Smooth muscle cell (in vitro differentiated cells): ENCODE results near the gene GATM. TPM values are rescaled to one million over a fixed set of nuclear protein-coding genes. Genes with fewer than 3 reads are reported as not detected.

Experiments used
- DNase-seq: peaks from one replicate; lab custom pipeline; 2025; ENCODE audit not compliant: unreplicated experiment; lab: John Stamatoyannopoulos, UW
- H2AFZ ChIP-seq: fragments of 200-600 bp; sonication (generic); 2 replicates; pipeline ENCODE4 v1.6.0; 2016; ENCODE audit warnings: antibody characterized with exemption, low read depth, mild to moderate bottlenecking
- H3F3A ChIP-seq: fragments of 200-600 bp; sonication (generic); 2 replicates; pipeline ENCODE4 v1.6.0; 2017; ENCODE audit warnings: antibody characterized with exemption, low read depth
- H3K27ac ChIP-seq: fragments of 200-600 bp; sonication (generic); 2 replicates; pipeline ENCODE4 v1.5.1; 2016; ENCODE audit warnings: low read depth, mild to moderate bottlenecking
- H3K27me3 ChIP-seq: fragments of 200-600 bp; sonication (generic); 2 replicates; pipeline ENCODE4 v1.6.1; 2016; ENCODE audit warnings: low read depth, mild to moderate bottlenecking
- H3K36me3 ChIP-seq: fragments of 200-600 bp; sonication (generic); 2 replicates; pipeline ENCODE4 v1.5.1; 2016; ENCODE audit warnings: low read depth
- H3K4me1 ChIP-seq: fragments of 200-600 bp; sonication (generic); 2 replicates; pipeline ENCODE4 v1.5.1; 2016; ENCODE audit warnings: low read depth
- H3K4me2 ChIP-seq: fragments of 200-600 bp; sonication (generic); 2 replicates; pipeline ENCODE4 v1.6.0; 2016; ENCODE audit warnings: mild to moderate bottlenecking
- H3K4me3 ChIP-seq: fragments of 200-600 bp; sonication (generic); 2 replicates; pipeline ENCODE4 v1.5.1; 2016; ENCODE audit warnings: mild to moderate bottlenecking
- H3K79me2 ChIP-seq: fragments of 200-600 bp; sonication (generic); 2 replicates; pipeline ENCODE4 v1.6.0; 2016; ENCODE audit warnings: low read depth, mild to moderate bottlenecking
- H3K9ac ChIP-seq: fragments of 200-600 bp; sonication (generic); 2 replicates; pipeline ENCODE4 v1.6.0; 2016; ENCODE audit warnings: low read depth
- H3K9me3 ChIP-seq: fragments of 200-600 bp; sonication (generic); replicated peaks from 2 replicates; pipeline ENCODE4 v1.5.1; 2016; ENCODE audit warnings: low read depth
- H4K20me1 ChIP-seq: fragments of 200-600 bp; sonication (generic); 2 replicates; pipeline ENCODE4 v1.6.0; 2016; ENCODE audit warnings: low read depth
- WGBS: methylation state at CpG from one replicate; pipeline ENCODE4 v1.1.7; 2016; ENCODE audit warnings: low lambda C conversion rate; 5-methylcytosine and 5-hydroxymethylcytosine counted together
- polyA plus RNA-seq: library from polyadenylated mRNA; unstranded; fragments of >200 nt; fragmentation: Nextera tagmentation; extraction: Ambion mirVana; gene quantifications from 2 replicates; pipeline ENCODE4 v1.2.1, GENCODE V29; 2016
- total RNA-seq: library from RNA; depleted of rRNA; stranded (reverse); fragments of >200 nt; gene quantifications from 2 replicates; pipeline ENCODE4 v1.2.3, GENCODE V29; 2014
- TF ChIP-seq, protein P1 (sequence below): fragments of 200-600 bp; sonication (generic); IDR thresholded peaks from 2 replicates; pipeline ENCODE4 v1.5.1; 2017; ENCODE audit warnings: borderline replicate concordance, mild to moderate bottlenecking, antibody characterized with exemption; ENCODE audit not compliant: insufficient read depth, poor library complexity, severe bottlenecking

Gene GATM
- total and polyA plus RNA-seq, 2 experiments from 2014 or later = 1.1 TPM

DNA sequence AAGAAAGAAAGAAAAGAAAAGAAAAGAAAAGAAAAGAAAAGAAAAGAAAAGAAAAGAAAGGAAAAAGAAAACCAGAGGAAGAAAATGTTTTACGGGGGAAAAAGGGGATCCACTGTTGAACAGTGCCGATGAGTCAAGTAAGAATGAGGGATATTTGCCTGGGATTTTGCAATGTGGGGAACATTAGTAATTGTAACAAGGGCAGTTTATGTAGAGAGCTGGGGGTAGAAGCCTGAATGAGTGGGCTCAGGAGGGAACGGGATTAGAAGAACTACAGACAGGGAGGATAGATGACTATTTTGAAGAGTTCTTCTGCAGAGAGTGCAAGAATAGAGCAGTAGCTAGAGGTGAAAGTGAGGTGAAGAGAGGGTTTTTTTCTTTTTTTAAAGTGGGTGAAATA lies 28.7 kb downstream of the GATM start:
- no peaks in the 10 kb centered on the region for H3K79me2 ChIP-seq
- H3K4me1 ChIP-seq = no peaks in the 10 kb centered on the region
- H3K27me3 ChIP-seq = no peaks in the 10 kb centered on the region
- DNase-seq = no peak
- no peaks in the 10 kb centered on the region for H3F3A ChIP-seq
- WGBS = 71% methylated on average over 3 of the region's 3 CpGs
- H3K9me3 ChIP-seq = no peaks in the 10 kb centered on the region
- H3K9ac ChIP-seq = no peak overlapping the region
- H3K4me2 ChIP-seq = no peak overlapping the region
- H3K27ac ChIP-seq = no peak overlapping the region
- H3K36me3 ChIP-seq = no peaks in the 10 kb centered on the region
- H4K20me1 ChIP-seq = no peaks in the 10 kb centered on the region
- TF ChIP-seq, protein P1, sequence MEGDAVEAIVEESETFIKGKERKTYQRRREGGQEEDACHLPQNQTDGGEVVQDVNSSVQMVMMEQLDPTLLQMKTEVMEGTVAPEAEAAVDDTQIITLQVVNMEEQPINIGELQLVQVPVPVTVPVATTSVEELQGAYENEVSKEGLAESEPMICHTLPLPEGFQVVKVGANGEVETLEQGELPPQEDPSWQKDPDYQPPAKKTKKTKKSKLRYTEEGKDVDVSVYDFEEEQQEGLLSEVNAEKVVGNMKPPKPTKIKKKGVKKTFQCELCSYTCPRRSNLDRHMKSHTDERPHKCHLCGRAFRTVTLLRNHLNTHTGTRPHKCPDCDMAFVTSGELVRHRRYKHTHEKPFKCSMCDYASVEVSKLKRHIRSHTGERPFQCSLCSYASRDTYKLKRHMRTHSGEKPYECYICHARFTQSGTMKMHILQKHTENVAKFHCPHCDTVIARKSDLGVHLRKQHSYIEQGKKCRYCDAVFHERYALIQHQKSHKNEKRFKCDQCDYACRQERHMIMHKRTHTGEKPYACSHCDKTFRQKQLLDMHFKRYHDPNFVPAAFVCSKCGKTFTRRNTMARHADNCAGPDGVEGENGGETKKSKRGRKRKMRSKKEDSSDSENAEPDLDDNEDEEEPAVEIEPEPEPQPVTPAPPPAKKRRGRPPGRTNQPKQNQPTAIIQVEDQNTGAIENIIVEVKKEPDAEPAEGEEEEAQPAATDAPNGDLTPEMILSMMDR = no peak
- no peak overlapping the region for H3K4me3 ChIP-seq
- H2AFZ ChIP-seq = no peak overlapping the region

DNA sequence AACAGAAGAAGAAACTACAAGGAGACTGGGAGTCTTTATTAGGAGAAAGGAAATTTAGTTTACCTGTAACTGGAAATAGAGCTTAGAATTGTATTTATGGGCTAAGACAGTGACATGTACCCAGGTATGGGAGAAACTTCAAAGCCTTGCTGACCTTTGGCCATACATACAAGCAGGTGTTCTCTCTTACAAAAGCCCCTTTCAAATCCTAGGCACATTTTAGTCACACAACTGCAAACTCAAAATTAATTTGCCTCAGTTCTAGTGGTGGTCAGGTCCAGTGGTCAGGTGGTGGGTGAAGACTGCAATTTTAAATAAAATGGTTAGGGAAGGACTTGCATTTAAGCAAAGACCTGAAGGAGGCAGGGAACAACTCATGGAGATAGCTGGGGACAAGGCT lies 30.4 kb downstream of the GATM start:
- DNase-seq = no peak
- H2AFZ ChIP-seq = no peak overlapping the region
- H4K20me1 ChIP-seq = no peaks in the 10 kb centered on the region
- no peaks in the 10 kb centered on the region for H3K4me1 ChIP-seq
- no peak overlapping the region for H3K4me3 ChIP-seq
- no peak overlapping the region for H3K9ac ChIP-seq
- no peaks in the 10 kb centered on the region for H3K27me3 ChIP-seq
- no peak overlapping the region for H3K27ac ChIP-seq
- no peaks in the 10 kb centered on the region for H3K79me2 ChIP-seq
- no peaks in the 10 kb centered on the region for H3K9me3 ChIP-seq
- H3F3A ChIP-seq = no peaks in the 10 kb centered on the region
- TF ChIP-seq, protein P1 = no peak
- H3K4me2 ChIP-seq = no peak overlapping the region
- no peaks in the 10 kb centered on the region for H3K36me3 ChIP-seq

DNA sequence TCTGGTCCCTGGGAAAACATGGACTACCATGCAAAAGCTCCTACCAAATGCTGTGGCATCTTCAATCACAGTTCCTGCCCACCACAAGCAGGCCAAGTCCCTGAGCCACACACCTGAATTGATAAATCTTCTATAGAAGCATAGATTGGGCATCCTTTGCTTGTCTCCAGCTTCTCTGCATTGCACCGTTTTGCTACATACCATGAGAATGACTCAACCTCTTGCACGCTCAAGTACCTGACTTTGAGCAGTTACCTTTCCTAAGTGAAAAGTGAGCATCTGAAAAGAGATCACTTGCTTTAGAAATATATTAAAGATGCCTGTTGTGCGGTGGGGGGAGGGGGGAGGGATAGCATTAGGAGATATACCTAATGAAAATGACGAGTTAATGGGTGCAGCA lies 31.3 kb downstream of the GATM start:
- Histone ChIP-seq H2AFZ (no peak overlapping the region), H3K36me3 (no peaks in the 10 kb centered on the region), H3F3A (no peaks in the 10 kb centered on the region), H4K20me1 (no peaks in the 10 kb centered on the region), H3K4me2 (no peak overlapping the region), H3K9ac (no peak overlapping the region), H3K4me1 (no peaks in the 10 kb centered on the region), H3K27ac (no peak overlapping the region), H3K4me3 (no peak overlapping the region), H3K27me3 (no peaks in the 10 kb centered on the region), H3K9me3 (no peaks in the 10 kb centered on the region), H3K79me2 (no peaks in the 10 kb centered on the region)
- WGBS = 51% methylated on average over 4 of the region's 4 CpGs
- DNase-seq = no peak
- TF ChIP-seq, protein P1 = no peak

DNA sequence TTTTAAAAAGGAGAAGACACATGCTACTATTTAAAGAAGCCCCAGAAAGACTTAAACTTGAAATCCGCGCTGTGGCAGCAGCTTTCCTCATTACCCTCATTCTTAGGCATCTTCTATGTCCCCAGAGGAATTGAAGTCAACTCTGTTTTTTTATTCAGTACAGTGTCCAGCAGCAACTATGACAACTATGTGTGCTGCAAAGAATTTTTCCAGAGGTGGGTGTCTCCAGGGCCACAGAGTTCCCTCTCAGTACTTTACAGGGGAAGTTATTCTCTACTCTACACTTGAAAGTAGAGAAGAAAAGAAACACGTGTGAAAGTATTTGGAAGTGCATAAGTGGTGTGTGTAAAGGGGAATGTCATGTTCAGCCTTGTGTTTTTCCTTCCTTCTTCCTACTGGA lies 32.0 kb downstream of the GATM start:
- DNase-seq = no peak
- Histone ChIP-seq H3K4me1 (no peaks in the 10 kb centered on the region), H3K27ac (no peak overlapping the region), H3K4me2 (peak overlapping the region; percentile 15), H3K9ac (no peak overlapping the region), H3K4me3 (no peak overlapping the region), H3F3A (no peaks in the 10 kb centered on the region), H4K20me1 (no peaks in the 10 kb centered on the region), H3K79me2 (no peaks in the 10 kb centered on the region), H2AFZ (peak overlapping the region; percentile 49), H3K27me3 (no peaks in the 10 kb centered on the region), H3K36me3 (no peaks in the 10 kb centered on the region), H3K9me3 (no peaks in the 10 kb centered on the region)
- WGBS = 34% methylated on average over 3 of the region's 3 CpGs
- TF ChIP-seq, protein P1 = no peak
